GM12878 (cell line): ENCODE results near the gene CDH10. TPM values are rescaled to one million over a fixed set of nuclear protein-coding genes. Genes with fewer than 3 reads are reported as not detected.

Source experiments
- ATF3 ChIP-seq: IDR thresholded peaks from 2 replicates; pipeline ENCODE4 v1.6.1; 2011; ENCODE audit warnings: low read depth, mild to moderate bottlenecking, low read length, moderate library complexity, borderline replicate concordance; ENCODE audit errors: extremely low read depth
- BRCA1 ChIP-seq: IDR thresholded peaks from 2 replicates; pipeline ENCODE4 v1.6.1; 2011; ENCODE audit warnings: low read depth, low read length, improper control_type of control experiment
- CREB1 ChIP-seq: IDR thresholded peaks from 2 replicates; pipeline ENCODE4 v1.6.1; 2012; ENCODE audit warnings: low read depth, mild to moderate bottlenecking, inconsistent platforms
- IRF3 ChIP-seq: fragments of 450-650 bp; IDR thresholded peaks from 2 replicates; pipeline ENCODE4 v1.6.1; 2014; ENCODE audit warnings: mild to moderate bottlenecking
- NFYA ChIP-seq: IDR thresholded peaks from 2 replicates; pipeline ENCODE4 v1.6.1; 2011; ENCODE audit warnings: low read depth, mild to moderate bottlenecking, low read length, improper control_type of control experiment, borderline replicate concordance
- NR2F1 ChIP-seq: fragments of 450-650 bp; conservative IDR thresholded peaks from 2 replicates; pipeline ENCODE4 v1.6.1; 2017; ENCODE audit warnings: mild to moderate bottlenecking
- NRF1 ChIP-seq: conservative IDR thresholded peaks from 2 replicates; pipeline ENCODE4 v1.6.1; 2011; ENCODE audit warnings: mild to moderate bottlenecking, low read depth, low read length, improper control_type of control experiment
- RAD21 ChIP-seq: IDR thresholded peaks from 2 replicates; pipeline ENCODE4 v1.6.1; 2011; ENCODE audit warnings: mild to moderate bottlenecking, low read depth, low read length, moderate library complexity; ENCODE audit not compliant: insufficient read depth
- SKIL ChIP-seq: fragments of 450-650 bp; IDR thresholded peaks from 2 replicates; pipeline ENCODE4 v1.6.1; 2017; ENCODE audit warnings: mild to moderate bottlenecking, low read depth, inconsistent platforms; ENCODE audit not compliant: poor library complexity, severe bottlenecking
- SPI1 ChIP-seq: IDR thresholded peaks from 2 replicates; pipeline ENCODE4 v1.6.1; 2011; ENCODE audit warnings: low read depth, mild to moderate bottlenecking, low read length, moderate library complexity, borderline replicate concordance; ENCODE audit not compliant: insufficient read depth
- STAT1 ChIP-seq: fragments of 450-650 bp; conservative IDR thresholded peaks from 2 replicates; pipeline ENCODE4 v1.6.1; 2014; ENCODE audit warnings: antibody characterized with exemption, mild to moderate bottlenecking
- ZNF217 ChIP-seq: fragments of 450-650 bp; IDR thresholded peaks from 2 replicates; pipeline ENCODE4 v1.6.1; 2017; ENCODE audit warnings: antibody characterized with exemption, mild to moderate bottlenecking
- polyA plus RNA-seq, 11 experiments: library from polyadenylated mRNA; depleted of rRNA in 4 of 11; unstranded in 6 of 11; stranded (reverse) in 5 of 11; fragments of >200 nt; fragmentation: Nextera tagmentation in 4 of 11; fragmentation: Illumina TruSeq in 1 of 11; extraction: Ambion mirVana in 4 of 11; extraction: Trizol in 1 of 11; gene quantifications; 1 replicate in 1 of 11; 2 replicates in 10 of 11; pipeline versions ENCODE4 v1.2.1 to v1.2.3, GENCODE V29; 2011 to 2016; ENCODE audit warnings: inconsistent platforms in 2 of 11, missing spikeins in 2 of 11, low read depth in 1 of 11
- total RNA-seq, 4 experiments: library from RNA; depleted of rRNA in 3 of 4; stranded (reverse); fragments of >200 nt in 3 of 4; fragmentation: Illumina TruSeq in 1 of 4; extraction: Trizol in 1 of 4; gene quantifications; 2 replicates each; pipeline versions ENCODE4 v1.2.1 to v1.2.3, GENCODE V29; 2013 to 2021

Gene CDH10
- total and polyA plus RNA-seq, 10 of the 15 experiments (the other 5 are each of a cell fraction or from before 2014, with no cell fraction given), result 0.04 to 0.05 TPM; not detected in 8

- no peak for TF ChIP-seq SKIL
- TF ChIP-seq NFYA, result no peak
- no peak for TF ChIP-seq BRCA1
- TF ChIP-seq STAT1, result no peak
- TF ChIP-seq NRF1, result no peak
- no peak for TF ChIP-seq SPI1
- TF ChIP-seq ZNF217, result no peak
- TF ChIP-seq NR2F1, result no peak
- no peak for TF ChIP-seq ATF3
- TF ChIP-seq RAD21, result no peak
- TF ChIP-seq IRF3, result no peak
- no peak for TF ChIP-seq CREB1
Measured at GRCh38 chr5:24630918-24631317, 13.9 kb downstream of the CDH10 start (continued).
